Adrenal gland (tissue), 5 donors: ENCODE results near the gene MRPS34.

Source experiments
- CTCF ChIP-seq, 6 experiments: fragments of 450-650 bp in 4 of 6; fragments of 200-600 bp in 2 of 6; sonication (generic) in 1 of 6; IDR thresholded peaks; 1 replicate in 5 of 6; 2 replicates in 1 of 6; pipeline versions ENCODE4 v1.5.1 to v1.8.0; 2016 to 2021; ENCODE audit warnings: antibody characterized with exemption in 6 of 6, mild to moderate bottlenecking in 2 of 6, moderate library complexity in 1 of 6
- POLR2A ChIP-seq, 2 donors: fragments of 450-650 bp; IDR thresholded peaks; one replicate each; pipeline ENCODE4 v1.6.1; 2017; ENCODE audit warnings: antibody characterized with exemption in 2 of 2, mild to moderate bottlenecking in 2 of 2, moderate library complexity in 1 of 2
- donor health status: DM: no; HTN: no; CAD: no.

GRCh38 chr16:1818204-1818872, 45.4 kb upstream of the MRPS34 start:
- TF ChIP-seq CTCF (IDR thresholded peaks at IDR 0.05) (no peak), POLR2A (IDR thresholded peaks at IDR 0.05) (no peak)
